ENCODE measurements around the gene HDAC10. TPM values are rescaled to one million over a fixed set of nuclear protein-coding genes. Genes with fewer than 3 reads are reported as not detected.
A peak's percentile ranks its signal among the peaks of the same experiment; 100 is the strongest.

Gene HDAC10
- total RNA-seq, 2 experiments from 2014 or later = 46.1 to 47.6 TPM

DNA sequence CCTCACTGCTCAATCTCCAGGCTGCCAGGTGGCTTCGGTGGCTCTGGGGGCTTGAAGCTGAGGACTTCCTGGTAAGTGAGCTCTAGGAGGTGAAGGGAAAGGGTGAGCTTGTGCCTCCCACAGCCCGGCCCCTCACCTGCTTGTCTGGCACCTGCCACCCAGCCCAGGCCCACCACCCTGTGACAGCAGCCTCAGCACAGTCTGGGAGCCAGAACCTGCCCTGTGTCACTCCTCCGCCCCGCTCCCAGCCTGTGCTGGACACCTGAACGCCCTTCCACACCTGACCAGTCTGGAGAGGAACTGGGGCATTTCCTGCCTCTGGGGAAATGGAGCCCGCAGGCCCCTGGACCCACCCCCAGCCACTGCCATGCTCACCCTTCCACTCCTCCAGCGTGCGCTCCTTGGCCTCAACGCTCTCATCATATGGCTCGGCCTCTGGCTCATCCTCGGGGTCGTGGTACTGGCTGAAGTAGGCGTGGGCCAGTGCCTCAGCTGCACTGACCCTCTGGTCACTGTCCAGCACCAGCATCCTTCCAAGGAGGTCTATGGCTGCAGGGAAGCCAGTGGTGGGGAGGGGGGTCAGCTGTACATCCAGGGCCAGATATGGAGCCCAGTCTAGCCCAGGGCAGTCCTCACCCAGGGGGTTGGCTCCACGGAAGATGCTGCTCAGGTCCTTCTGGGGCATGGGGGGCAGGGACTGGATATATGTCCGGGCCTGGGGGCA, 14.0 kb upstream of the HDAC10 start:
- Mint-ChIP-seq H3K4me1 (ENCODE audit: low read depth) (peaks cover 13% of the 10 kb centered on the region), H3K27me3 (peaks cover 12% of the 10 kb centered on the region), H3K27ac (no peak overlapping the region), H3K9me3 (no peaks in the 10 kb centered on the region), H3K4me3 (no peak overlapping the region), H3K36me3 (no peaks in the 10 kb centered on the region)
- CTCF ChIA-PET = no interaction called here
- intact Hi-C loops (cut with micrococcal nuclease) = no loop called here
- no peak for DNase-seq
- POLR2A ChIA-PET = interaction anchor here (0.6 kb wide), 1 partner anchor 233 kb away, joined by 5 read pairs; no protein-coding TSS in a partner anchor

DNA sequence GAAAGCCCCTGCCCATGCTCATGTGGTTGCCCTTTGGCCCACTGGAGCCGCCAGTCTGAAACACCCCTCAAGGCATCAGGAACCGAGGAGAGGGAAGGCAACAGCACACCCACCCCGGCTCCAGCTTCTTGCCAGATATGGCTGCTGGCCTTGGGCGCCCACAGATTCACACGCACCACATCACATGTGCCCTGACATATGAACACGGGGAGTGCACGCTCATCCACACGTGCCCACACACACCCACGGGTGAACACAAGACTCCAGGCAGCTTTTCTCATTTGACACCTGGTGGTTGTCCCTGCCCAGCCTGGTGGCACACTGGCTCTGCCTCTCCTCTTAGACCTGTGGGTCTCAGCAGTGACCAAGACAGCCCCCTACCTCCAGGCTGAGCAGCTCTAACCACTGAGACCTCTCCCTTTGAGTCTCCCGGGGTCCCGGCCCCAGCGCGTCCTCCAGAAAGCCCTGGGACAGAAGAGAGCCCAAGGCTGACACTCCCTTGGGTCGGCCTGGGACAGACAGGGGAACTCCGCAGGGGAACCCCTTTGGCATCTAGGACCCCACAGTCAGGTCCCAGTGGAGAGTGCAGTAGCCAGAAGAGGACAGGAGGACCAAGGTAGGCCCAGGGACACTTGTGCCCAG, 13.2 kb upstream of the HDAC10 start:
- Mint-ChIP-seq H3K9me3 (no peaks in the 10 kb centered on the region), H3K27ac (no peak overlapping the region), H3K27me3 (peaks cover 13% of the 10 kb centered on the region), H3K36me3 (no peaks in the 10 kb centered on the region), H3K4me3 (no peak overlapping the region), H3K4me1 (ENCODE audit: low read depth) (peaks cover 10% of the 10 kb centered on the region)
- ChIA-PET CTCF (interaction anchor here (0.8 to 1.9 kb wide), 3 partner anchors 12 to 23 kb away, joined by 3 to 5 read pairs (median 3); no protein-coding TSS in a partner anchor), POLR2A (interaction anchor here (3.5 kb wide), 1 partner anchor 13 kb away, joined by 15 read pairs; the partner anchor contains the start of gene HDAC10)
- no peak for DNase-seq
- intact Hi-C loops (cut with micrococcal nuclease) = no loop called here

DNA sequence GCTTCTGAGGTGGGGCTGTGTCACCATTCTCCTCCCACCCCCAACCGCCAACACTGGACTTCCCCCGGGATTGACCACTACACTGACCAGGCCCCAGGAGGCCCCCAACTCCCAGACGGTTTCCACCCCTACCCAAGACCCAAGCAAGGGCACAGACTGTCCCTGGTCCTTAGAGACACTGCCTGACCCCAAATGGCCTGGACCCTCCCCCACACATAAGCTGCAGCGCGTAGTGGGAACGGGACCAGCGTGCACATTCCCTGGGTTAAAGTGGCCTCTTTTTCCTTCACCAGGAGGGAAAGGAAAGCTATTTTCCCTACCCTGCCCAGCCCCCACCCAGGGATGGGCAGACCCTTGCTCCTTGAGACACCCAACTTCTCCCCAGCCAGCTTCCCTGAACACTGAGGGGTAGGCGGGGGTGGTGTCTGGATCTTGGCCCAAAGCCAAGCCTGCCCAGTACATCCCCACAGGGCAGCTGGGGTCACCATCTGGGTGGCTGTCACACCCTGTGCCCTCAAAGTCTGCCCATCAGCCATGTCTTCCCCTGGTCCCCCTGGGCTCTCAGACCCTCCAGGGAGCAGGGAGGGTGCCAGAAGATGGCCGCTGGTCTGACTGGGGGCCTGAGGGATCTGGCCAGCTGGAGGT, 12.0 kb upstream of the HDAC10 start:
- Mint-ChIP-seq H3K9me3 (no peaks in the 10 kb centered on the region), H3K27me3 (peaks cover 19% of the 10 kb centered on the region), H3K4me1 (ENCODE audit: low read depth) (peaks cover 6% of the 10 kb centered on the region), H3K4me3 (no peak overlapping the region), H3K27ac (no peak overlapping the region), H3K36me3 (no peaks in the 10 kb centered on the region)
- CTCF ChIA-PET = interaction anchor here (1.0 to 1.9 kb wide), 2 partner anchors 11 to 22 kb away, joined by 3 to 5 read pairs; no protein-coding TSS in a partner anchor
- POLR2A ChIA-PET = interaction anchor here (1.0 to 3.5 kb wide), 2 partner anchors 12 to 19 kb away, joined by 3 to 15 read pairs; partner anchors contain the start of gene HDAC10
- no peak for DNase-seq
- intact Hi-C loops (cut with micrococcal nuclease) = no loop called here

DNA sequence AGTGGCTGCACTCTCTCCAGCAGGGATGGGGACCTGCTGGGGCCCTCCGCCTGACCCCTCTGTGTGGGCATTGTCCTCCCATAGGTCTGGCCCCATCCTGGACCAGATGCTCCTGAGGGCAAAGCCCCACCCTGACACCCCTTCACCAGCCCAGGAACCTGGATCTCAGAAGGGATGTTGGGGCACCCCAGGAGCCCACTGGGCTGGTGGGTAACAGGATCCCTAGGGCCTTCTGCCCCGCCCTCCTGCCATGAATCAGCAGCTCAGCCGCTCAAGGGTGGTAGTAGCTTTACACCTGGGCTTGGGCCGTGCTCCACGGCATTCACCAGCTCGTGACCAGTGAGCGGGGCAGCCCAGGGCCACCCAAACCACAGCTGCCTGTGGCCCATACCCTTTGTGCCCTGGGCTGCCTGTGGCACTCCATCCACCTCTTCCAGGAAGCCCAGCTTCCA, 11.4 kb upstream of the HDAC10 start:
- H3K9me3 Mint-ChIP-seq = no peaks in the 10 kb centered on the region

DNA sequence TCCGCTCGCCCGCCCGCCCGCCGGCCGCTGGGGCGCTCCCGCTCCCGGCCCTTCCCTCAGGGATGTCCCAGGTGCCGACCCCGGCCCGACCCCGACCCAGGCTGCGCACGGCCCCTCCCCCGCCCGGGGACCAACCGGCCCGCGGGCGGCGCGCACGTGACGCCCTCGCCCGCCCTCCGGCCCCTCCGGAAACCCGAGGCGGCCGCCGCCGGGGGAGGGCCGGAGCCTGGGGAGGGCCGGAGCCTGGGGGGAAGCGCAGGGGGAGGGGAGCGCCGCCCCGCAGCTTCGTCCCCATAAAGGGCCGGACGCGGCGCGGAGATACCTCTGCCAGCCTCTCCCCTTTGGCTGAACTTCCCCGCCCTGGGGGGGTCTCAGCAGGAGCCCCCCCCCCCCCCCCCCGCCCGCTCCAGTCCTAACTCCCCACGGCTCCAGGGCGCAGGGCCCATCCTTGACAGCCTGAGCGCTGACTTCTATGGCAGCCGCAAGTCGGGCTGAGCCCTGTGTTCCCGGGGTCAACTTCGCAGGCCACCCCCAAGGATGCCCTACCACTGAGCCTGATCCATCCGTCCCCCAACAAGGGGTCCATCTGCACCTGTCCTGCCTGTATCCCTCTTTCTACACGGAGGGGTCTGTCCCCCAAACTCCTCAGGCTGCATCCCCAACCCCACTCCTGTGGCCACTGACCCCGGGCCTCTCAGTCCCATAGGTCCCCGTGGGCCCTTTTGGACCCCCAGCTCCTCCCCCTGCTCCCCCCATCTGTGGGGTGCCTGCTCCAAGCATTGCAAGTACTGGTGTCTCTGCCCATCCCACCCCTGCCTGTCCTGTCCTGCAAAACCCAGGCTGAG, 10.8 kb upstream of the HDAC10 start, which contains the start of gene MAPK12:
Gene MAPK12 (minus strand): TSS at position 69 of the 845 bp plus-strand sequence. CDS start 174 bp downstream, outside the sequence.
- ChIA-PET POLR2A (interaction anchor here (3.5 kb wide), 1 partner anchor 11 kb away, joined by 15 read pairs; the partner anchor contains the start of gene HDAC10), CTCF (interaction anchor here (0.9 to 1.9 kb wide), 5 partner anchors 15 to 359 kb away, joined by 3 to 5 read pairs (median 3); no protein-coding TSS in a partner anchor)
- intact Hi-C loops (cut with micrococcal nuclease) = no loop called here
- H3K4me3 Mint-ChIP-seq = peak within 1 kb of the TSS; percentile 61
- no peak within 1 kb of the TSS for H3K27ac Mint-ChIP-seq
- peaks cover 19% of the 10 kb centered on the region for H3K27me3 Mint-ChIP-seq
- H3K36me3 Mint-ChIP-seq = no peaks in the 10 kb centered on the region
- peaks cover 5% of the 10 kb centered on the region for H3K4me1 Mint-ChIP-seq (ENCODE audit: low read depth)
- no peak for DNase-seq
- H3K9me3 Mint-ChIP-seq = no peaks in the 10 kb centered on the region

More for the DNA sequence above, 11.4 kb upstream of the HDAC10 start:
- intact Hi-C loops (cut with micrococcal nuclease) = no loop called here
- ChIA-PET POLR2A (interaction anchor here (3.5 kb wide), 1 partner anchor 11 kb away, joined by 15 read pairs; the partner anchor contains the start of gene HDAC10), CTCF (interaction anchor here (1.9 kb wide), 1 partner anchor 22 kb away, joined by 5 read pairs; no protein-coding TSS in a partner anchor)
- Mint-ChIP-seq H3K4me1 (ENCODE audit: low read depth) (peaks cover 5% of the 10 kb centered on the region), H3K27ac (no peak overlapping the region), H3K36me3 (no peaks in the 10 kb centered on the region), H3K4me3 (peak overlapping the region; percentile 61), H3K27me3 (peaks cover 19% of the 10 kb centered on the region)
- DNase-seq = peak; percentile 29

DNA sequence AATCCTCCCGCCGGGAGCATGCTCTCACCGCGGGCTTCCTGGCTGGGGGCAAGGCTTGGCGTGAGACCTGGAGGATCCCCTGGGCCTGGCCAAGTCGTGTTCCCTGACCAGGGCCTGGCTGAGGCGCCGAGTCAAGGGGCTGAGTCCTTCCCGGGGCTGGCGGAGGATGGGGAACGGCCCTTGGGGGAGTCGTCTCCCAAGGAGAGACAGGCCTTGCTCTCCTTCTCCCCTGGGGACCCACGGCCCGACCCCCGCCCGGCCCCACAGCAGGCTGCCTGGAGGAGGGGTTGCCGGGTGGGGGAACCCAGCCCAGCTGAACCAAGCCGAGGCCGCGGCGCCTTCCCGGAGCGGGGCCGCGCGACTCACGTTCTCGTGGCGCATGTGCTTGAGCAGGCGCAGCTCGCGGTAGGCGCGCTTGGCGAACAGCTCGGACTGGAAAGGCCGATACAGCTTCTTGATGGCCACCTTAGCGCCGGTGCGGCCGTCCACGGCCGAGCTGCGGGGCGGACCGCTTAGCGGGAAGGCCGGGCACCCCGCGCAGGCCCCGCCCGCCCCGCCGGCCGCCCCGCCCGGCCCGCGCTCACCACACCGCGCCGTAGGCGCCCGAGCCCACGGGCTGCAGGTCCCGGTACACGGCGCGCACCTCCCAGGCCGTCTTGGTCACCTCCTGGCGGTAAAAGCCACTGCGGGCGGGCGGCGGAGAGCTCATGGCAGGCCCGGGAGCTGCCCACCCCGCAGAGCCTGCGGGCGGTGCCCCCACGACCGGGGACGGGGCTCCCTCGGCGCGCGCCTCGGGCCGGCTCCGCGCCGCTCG, 9.9 kb upstream of the HDAC10 start:
- CTCF ChIA-PET = interaction anchor here (0.9 to 1.3 kb wide), 4 partner anchors 16 to 360 kb away, joined by 3 to 4 read pairs (median 3); no protein-coding TSS in a partner anchor
- H3K9me3 Mint-ChIP-seq = no peaks in the 10 kb centered on the region
- POLR2A ChIA-PET = interaction anchor here (3.5 kb wide), 1 partner anchor 10 kb away, joined by 15 read pairs; the partner anchor contains the start of gene HDAC10
- H3K36me3 Mint-ChIP-seq = no peaks in the 10 kb centered on the region
- DNase-seq = peak; percentile 38
- intact Hi-C loops (cut with micrococcal nuclease) = no loop called here
- peaks cover 5% of the 10 kb centered on the region for H3K4me1 Mint-ChIP-seq (ENCODE audit: low read depth)
- peaks cover 19% of the 10 kb centered on the region for H3K27me3 Mint-ChIP-seq
- no peak overlapping the region for H3K27ac Mint-ChIP-seq
- H3K4me3 Mint-ChIP-seq = peak overlapping the region; percentile 39

DNA sequence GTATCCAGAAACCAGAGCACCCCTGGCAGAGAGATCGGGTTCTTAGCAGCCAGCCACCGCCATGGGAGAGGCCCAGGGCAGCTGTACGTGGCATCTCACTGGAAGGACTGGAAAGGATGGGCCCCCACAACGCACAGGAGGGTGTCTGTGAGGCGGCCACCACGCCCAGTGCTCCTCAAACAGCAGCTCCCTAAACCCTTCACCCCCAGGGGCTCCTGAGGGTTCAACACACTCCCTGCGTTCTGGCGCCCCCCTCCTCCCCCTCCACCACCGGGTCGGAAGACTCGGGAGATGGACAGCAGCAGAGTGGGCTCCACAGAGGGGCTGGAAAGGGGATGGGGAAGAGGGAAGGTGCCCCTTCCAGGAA, 9.4 kb upstream of the HDAC10 start:
- Mint-ChIP-seq H3K4me3 (peak overlapping the region; percentile 35), H3K27ac (no peak overlapping the region), H3K27me3 (peaks cover 19% of the 10 kb centered on the region), H3K9me3 (no peaks in the 10 kb centered on the region), H3K36me3 (no peaks in the 10 kb centered on the region), H3K4me1 (ENCODE audit: low read depth) (peaks cover 5% of the 10 kb centered on the region)
- no peak for DNase-seq
- POLR2A ChIA-PET = interaction anchor here (3.5 kb wide), 1 partner anchor 9 kb away, joined by 15 read pairs; the partner anchor contains the start of gene HDAC10
- CTCF ChIA-PET = interaction anchor here (1.0 to 1.3 kb wide), 2 partner anchors 16 to 360 kb away, joined by 3 to 4 read pairs; no protein-coding TSS in a partner anchor
- intact Hi-C loops (cut with micrococcal nuclease) = no loop called here

DNA sequence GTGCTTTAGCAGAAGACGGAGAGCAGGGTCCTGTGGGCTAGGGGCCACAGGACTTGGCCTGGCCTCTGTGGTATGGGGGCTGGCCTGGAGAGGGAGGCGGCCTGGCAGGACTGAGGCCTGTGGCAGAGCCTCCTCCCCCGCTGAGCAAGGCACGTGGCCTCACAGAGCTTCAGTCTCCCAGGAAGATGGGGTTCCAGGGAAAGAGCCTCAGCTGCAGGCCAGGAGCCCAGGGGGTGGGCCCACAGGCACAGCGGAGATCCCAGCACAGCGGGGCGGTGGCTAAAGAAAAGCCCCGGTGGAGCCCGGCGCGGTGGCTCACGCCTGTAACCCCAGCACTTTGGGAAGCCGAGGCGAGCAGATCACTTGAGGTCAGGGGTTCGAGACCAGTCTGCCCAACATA, 8.2 kb upstream of the HDAC10 start:
- DNase-seq = no peak
- intact Hi-C loops (cut with micrococcal nuclease) = no loop called here
- Mint-ChIP-seq H3K4me1 (ENCODE audit: low read depth) (peaks cover 5% of the 10 kb centered on the region), H3K4me3 (peak overlapping the region; percentile 16), H3K27ac (no peak overlapping the region), H3K27me3 (peaks cover 19% of the 10 kb centered on the region), H3K36me3 (no peaks in the 10 kb centered on the region), H3K9me3 (no peaks in the 10 kb centered on the region)
- ChIA-PET POLR2A (no interaction called here), CTCF (no interaction called here)

DNA sequence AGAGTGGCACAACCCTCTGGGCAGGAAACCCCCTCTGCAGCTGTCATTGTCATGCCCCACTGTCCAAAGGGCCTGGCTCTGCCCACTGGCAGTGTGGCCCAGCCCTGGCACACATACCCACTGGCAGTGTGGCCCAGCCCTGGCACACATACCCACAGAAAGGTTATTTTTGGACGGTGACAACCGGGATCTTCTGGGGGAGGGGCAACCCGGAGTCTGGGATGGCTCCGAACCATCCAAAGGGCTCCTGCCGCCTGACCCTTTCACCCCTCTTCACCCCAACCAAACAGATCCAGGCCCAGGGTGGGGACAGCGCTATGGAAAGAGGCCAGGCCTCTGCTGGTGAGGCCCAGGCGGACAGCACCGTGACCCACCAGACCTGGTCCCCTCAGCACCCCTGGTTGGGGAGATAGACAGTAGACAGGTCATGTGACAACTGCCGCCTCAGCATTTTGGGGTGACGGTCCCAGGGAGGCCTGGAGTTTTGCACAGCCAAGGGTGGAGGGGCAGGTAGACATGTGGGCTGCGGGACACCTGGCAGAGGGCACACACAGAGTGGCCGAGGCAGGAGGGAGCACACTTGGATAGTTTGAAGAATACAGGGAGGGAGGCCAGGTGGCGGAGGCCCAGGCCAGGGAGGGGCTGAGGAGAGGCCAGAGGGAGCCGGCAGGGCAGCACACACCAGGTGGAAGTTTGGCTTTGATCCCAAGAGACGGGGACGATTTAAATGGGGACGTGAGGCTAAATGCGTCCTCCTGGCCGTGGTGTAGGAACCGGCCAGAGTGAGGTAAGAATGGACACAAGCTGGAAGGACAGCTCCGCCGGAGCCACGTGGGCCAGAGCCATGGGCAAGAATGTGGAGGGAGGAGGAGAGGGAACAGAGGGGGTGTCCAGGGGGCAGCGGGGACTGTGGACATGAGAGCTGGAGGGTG, 7.6 kb upstream of the HDAC10 start:
- intact Hi-C loops (cut with micrococcal nuclease) = no loop called here
- Mint-ChIP-seq H3K4me3 (peak overlapping the region; percentile 16), H3K4me1 (ENCODE audit: low read depth) (peaks cover 5% of the 10 kb centered on the region), H3K36me3 (no peaks in the 10 kb centered on the region), H3K9me3 (no peaks in the 10 kb centered on the region), H3K27me3 (peaks cover 19% of the 10 kb centered on the region), H3K27ac (no peak overlapping the region)
- CTCF ChIA-PET = no interaction called here
- no peak for DNase-seq
- POLR2A ChIA-PET = no interaction called here

Data from activated CD4-positive, alpha-beta memory T cell treated with anti-CD3 and anti-CD28 coated beads for 36 hours (primary cell).